CD4-positive, alpha-beta T cell treated with Interferon gamma for 1 hour (primary cell): ENCODE measurements around the gene GORAB.

Source experiments
- DNase-seq: peaks from one replicate; pipeline ENCODE4 v3.0.0-alpha.2; 2020

GORAB gene

GRCh38 chr1:170539154-170539553 is 7.2 kb downstream of the GORAB start:
- DNase-seq = no peak

GRCh38 chr1:170544624-170545023 is 12.7 kb downstream of the GORAB start:
- DNase-seq = no peak

GRCh38 chr1:170545476-170545875 is 13.5 kb downstream of the GORAB start:
- no peak for DNase-seq

- DNase-seq = no peak
These were observed 15.3 kb downstream of the GORAB start for GRCh38 chr1:170547255-170547654.

- no peak for DNase-seq
These were observed 16.5 kb downstream of the GORAB start for GRCh38 chr1:170548497-170548896.

DNA sequence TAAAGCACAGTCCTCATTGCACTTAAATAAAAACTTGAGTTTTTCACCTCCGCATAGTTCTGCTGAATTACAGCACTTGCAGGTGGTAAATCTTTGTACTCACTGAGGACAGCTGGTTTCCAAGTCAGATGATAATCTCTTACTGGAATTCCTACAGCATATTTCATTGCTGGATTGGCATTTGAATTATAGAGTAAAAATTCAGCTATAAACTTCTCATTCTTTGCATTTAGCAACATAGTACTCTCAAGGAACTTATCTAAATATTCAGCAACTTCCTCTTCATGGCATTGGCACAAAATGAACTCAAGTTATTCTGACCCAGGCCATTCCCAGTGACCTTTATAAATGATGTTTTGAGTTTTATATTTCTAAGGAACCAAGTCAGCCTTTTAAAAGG is 23.4 kb downstream of the GORAB start:
- DNase-seq = no peak

- DNase-seq = no peak
These were observed 25.0 kb downstream of the GORAB start for GRCh38 chr1:170556917-170557316.

DNA sequence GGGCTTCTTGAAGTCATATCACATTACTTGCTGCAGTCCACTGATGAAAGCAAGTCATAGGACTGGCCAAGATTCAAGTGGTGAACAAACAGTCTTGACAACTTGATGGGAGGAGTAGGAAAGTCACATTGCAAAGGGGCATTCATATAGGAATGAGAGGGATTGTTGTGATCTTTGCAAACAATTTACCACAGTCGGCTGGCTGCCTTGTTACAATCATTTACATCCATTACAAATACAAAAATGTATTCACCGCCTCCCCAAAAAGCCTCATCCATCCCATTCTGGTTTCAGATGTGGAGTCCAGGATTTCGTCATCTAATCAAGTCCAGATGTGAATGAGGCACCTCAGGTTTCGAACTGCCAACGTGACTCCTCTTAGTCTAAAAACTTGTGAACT is 26.8 kb downstream of the GORAB start:
- DNase-seq = no peak

DNA sequence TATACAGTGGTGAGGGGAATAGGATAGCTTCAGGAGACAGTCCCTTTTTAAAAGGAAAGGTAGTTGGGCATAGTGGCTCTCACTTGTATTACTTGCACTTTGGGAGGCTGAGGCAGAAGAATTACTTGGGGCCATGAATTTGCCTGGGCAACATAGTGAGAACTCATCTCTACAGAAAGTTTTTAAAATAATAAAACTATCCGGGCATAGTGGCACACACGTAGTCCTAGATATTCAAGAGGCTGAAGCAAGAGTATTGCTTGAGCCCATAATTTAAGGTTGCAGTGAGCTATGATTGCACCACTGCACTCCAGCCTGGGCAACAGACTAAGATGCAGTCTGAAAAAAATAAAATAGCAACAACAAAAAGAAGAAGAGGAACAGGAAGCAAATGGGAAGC is 27.2 kb downstream of the GORAB start:
- no peak for DNase-seq

GRCh38 chr1:170560681-170561285 is 28.8 kb downstream of the GORAB start:
- DNase-seq = no peak

- DNase-seq = peak; percentile 5
These were observed 30.8 kb downstream of the GORAB start for GRCh38 chr1:170562646-170563338.

DNA sequence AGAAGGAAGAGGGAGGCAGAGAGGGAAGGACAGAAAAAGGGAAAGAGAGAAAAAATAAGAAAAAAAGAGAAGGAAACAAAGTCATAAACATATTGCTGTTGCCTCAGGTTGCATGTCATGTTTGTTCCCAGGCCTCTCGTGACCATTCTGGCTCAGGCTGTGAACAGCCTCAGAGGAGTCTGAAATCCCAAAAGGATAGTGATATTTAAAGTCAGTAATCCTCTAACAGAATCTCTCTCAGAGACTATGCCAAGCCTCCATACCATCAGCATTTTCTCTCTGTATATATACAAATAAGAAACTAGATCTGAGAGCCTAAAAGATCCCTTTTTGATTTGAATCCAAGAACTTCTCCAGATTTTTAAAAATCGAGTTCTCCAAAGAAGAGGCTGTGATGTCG is 35.2 kb downstream of the GORAB start:
- no peak for DNase-seq

DNA sequence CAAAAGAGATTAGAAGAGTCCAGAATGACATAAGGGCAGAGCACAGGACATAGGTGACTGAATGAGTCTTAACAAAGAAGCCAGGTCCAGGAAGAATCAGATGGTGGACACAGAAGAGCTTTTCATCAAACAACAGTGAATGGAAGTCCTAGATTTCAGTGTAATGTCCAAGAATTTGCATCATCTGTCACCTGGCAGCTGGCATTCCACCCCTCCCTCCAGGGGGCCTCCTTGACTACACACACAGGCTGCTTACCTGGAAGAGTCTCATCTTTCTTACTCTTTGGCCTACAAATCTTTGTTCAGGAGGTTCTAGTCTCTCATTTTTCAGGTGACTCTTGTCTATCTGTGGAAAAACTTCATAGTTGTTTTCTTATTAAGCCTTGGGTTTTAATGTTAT is 36.2 kb downstream of the GORAB start:
- DNase-seq = no peak

DNA sequence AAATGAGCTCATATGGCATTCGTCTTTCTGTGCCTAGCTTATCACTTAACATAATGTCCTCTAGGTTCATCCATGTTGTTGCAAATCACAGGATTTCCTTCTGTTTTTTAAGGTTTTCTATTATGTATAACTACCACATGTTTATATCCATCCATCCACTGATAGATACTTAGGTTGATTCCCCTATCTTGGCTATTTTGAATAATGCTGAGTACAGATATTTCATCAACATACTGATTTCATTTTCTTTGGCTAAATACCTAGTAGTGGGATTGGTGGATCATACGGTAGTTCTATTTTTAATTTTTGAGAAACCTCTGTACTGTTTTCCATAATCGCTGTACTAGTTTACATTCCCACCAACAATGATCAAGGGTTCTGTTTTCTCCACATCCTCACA is 45.0 kb downstream of the GORAB start:
- DNase-seq = no peak

- DNase-seq = no peak
These were observed 46.4 kb downstream of the GORAB start for GRCh38 chr1:170578359-170578758.

- no peak for DNase-seq
These were observed 48.9 kb downstream of the GORAB start for GRCh38 chr1:170580636-170581440.

DNA sequence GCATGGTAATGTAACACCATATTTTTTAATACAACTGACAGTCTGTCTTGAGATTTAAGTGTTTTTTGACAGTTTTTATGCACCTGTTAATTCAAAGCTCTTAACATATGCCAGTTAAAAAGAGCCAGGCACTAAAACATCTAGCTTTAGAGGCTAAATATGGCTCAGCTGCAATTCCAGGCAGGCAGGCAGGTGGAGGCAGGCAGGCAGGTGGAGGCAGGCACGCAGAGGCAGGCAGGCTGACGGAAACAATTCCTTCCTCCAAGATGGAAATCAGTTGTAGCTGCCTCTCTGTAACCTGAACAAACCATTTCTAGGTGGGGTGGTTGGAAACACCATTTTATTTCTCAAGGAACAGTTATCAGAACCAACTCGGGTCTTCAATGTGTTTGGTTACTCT is 51.2 kb downstream of the GORAB start:
- DNase-seq = no peak

GRCh38 chr1:170586321-170587252 is 54.6 kb downstream of the GORAB start:
- DNase-seq = no peak

DNA sequence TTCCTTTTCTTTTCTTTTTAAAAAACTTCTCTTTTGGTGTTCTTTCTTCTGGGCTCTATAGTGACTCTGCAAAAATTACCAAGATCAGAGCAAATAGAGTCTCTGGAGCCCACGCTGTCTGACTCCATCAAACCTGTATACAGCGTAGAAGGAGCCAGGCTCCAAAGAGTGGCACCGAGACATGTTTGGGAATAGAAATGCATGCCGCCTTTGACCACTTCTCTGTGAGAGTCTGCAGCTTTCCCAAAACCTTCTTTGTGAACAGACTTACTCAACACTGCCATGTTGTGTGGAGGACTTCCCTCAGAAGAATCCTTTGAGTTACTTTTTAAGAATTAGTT is 55.3 kb downstream of the GORAB start:
- DNase-seq = no peak

GRCh38 chr1:170590921-170591705 is 59.1 kb downstream of the GORAB start:
- DNase-seq = no peak

DNA sequence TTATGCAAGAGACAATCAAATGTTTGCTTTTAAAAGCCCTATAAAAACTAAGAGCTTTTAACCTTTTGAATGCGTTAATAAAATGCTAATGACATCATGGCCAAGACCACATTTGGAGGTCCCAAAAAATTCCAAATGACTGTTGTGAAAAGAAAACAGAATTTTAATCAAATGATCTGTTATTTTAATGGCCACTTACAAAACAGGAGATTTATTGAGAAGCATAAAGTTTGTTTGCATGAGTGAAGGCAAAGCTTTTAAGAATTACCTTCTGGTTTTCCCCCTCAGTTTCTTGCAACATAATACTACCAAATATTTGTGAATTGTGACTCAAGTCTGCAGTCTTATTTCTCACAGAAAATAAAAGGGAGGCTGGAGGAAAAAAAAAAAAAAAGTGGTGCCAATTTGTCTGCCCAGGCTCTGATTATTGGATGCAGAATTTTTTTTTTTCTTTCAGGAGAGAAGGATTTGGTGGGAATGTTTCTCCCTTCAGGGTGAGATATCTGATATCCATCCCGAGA is 60.7 kb downstream of the GORAB start:
- no peak for DNase-seq
